Liver (tissue), 9 donors: ENCODE results near the gene NFAT5. TPM values are rescaled to one million over a fixed set of nuclear protein-coding genes. Genes with fewer than 3 reads are reported as not detected.

Source experiments
- DNase-seq: peaks from one replicate; pipeline ENCODE4 v3.0.0-alpha.2; 2017; ENCODE audit warnings: low spot score
- H3K27ac ChIP-seq, 2 donors: one replicate each; pipeline ENCODE4 v1.7.0; 2013; ENCODE audit warnings: inconsistent platforms in 2 of 2, low read length in 2 of 2, control low read depth in 1 of 2, low read depth in 1 of 2, mild to moderate bottlenecking in 1 of 2
- H3K27me3 ChIP-seq, 4 donors: one replicate each; pipeline versions ENCODE4 v1.6.1 to v1.7.0; 2013; ENCODE audit warnings: low read length in 3 of 4, inconsistent platforms in 1 of 4, mild to moderate bottlenecking in 1 of 4, moderate library complexity in 1 of 4; ENCODE audit not compliant: control insufficient read depth in 4 of 4, insufficient read depth in 4 of 4
- H3K36me3 ChIP-seq, 4 donors: one replicate each; pipeline versions ENCODE4 v1.6.1 to v1.7.0; 2013; ENCODE audit warnings: low read length in 3 of 4, mild to moderate bottlenecking in 3 of 4, low read depth in 1 of 4, moderate library complexity in 1 of 4; ENCODE audit not compliant: control insufficient read depth in 4 of 4, insufficient read depth in 3 of 4
- H3K4me1 ChIP-seq, 4 donors: one replicate each; pipeline versions ENCODE4 v1.6.1 to v1.7.0; 2013; ENCODE audit warnings: low read length in 3 of 4, mild to moderate bottlenecking in 3 of 4, moderate library complexity in 1 of 4; ENCODE audit not compliant: control insufficient read depth in 4 of 4, insufficient read depth in 4 of 4
- H3K4me3 ChIP-seq, 3 donors: one replicate each; pipeline versions ENCODE4 v1.6.1 to v1.7.0; 2013; ENCODE audit warnings: low read length in 3 of 3, control low read depth in 1 of 3, low read depth in 1 of 3, mild to moderate bottlenecking in 1 of 3
- H3K9ac ChIP-seq, 2 donors: one replicate each; pipeline ENCODE4 v1.7.0; 2013; ENCODE audit warnings: low read length in 2 of 2, mild to moderate bottlenecking in 2 of 2, moderate library complexity in 2 of 2, control low read depth in 1 of 2, low read depth in 1 of 2
- H3K9me3 ChIP-seq, 4 donors: one replicate each; pipeline versions ENCODE4 v1.6.1 to v1.7.0; 2013; ENCODE audit warnings: low read length in 3 of 4; ENCODE audit not compliant: control insufficient read depth in 4 of 4
- EGR1 ChIP-seq, 2 donors: IDR thresholded peaks; 2 replicates each; pipeline ENCODE4 v1.6.1; 2016 to 2018; ENCODE audit warnings: antibody characterized with exemption in 2 of 2, low read depth in 2 of 2
- FOXA1 ChIP-seq: IDR thresholded peaks from 2 replicates; pipeline ENCODE4 v1.6.1; 2016; ENCODE audit warnings: antibody characterized with exemption
- FOXA2 ChIP-seq: IDR thresholded peaks from 2 replicates; pipeline ENCODE4 v1.6.1; 2016; ENCODE audit warnings: antibody characterized with exemption
- GABPA ChIP-seq, 2 donors: IDR thresholded peaks in 1 of 2; conservative IDR thresholded peaks in 1 of 2; 2 replicates each; pipeline ENCODE4 v1.6.1; 2016; ENCODE audit warnings: antibody characterized with exemption in 2 of 2, mild to moderate bottlenecking in 1 of 2, moderate library complexity in 1 of 2
- HNF4A ChIP-seq, 2 donors: conservative IDR thresholded peaks; 2 replicates each; pipeline ENCODE4 v1.6.1; 2016; ENCODE audit warnings: antibody characterized with exemption in 2 of 2, mild to moderate bottlenecking in 2 of 2
- HNF4G ChIP-seq: IDR thresholded peaks from 2 replicates; pipeline ENCODE4 v1.6.1; 2016; ENCODE audit warnings: antibody characterized with exemption
- JUND ChIP-seq, 2 donors: IDR thresholded peaks; 2 replicates each; pipeline ENCODE4 v1.6.1; 2016; ENCODE audit warnings: antibody characterized with exemption in 2 of 2
- NR2F2 ChIP-seq: IDR thresholded peaks from 2 replicates; pipeline ENCODE4 v1.6.1; 2016; ENCODE audit warnings: antibody characterized with exemption
- RAD21 ChIP-seq, 2 donors: IDR thresholded peaks; 2 replicates each; pipeline ENCODE4 v1.6.1; 2016; ENCODE audit warnings: antibody characterized with exemption in 2 of 2, mild to moderate bottlenecking in 2 of 2
- REST ChIP-seq: IDR thresholded peaks from 2 replicates; pipeline ENCODE4 v1.6.1; 2016; ENCODE audit warnings: antibody characterized with exemption, mild to moderate bottlenecking
- RXRA ChIP-seq, 2 donors: IDR thresholded peaks; 2 replicates each; pipeline ENCODE4 v1.6.1; 2017 to 2018; ENCODE audit warnings: antibody characterized with exemption in 2 of 2, mild to moderate bottlenecking in 1 of 2
- SP1 ChIP-seq: IDR thresholded peaks from 2 replicates; pipeline ENCODE4 v1.6.1; 2018; ENCODE audit warnings: antibody characterized with exemption, mild to moderate bottlenecking
- TAF1 ChIP-seq: conservative IDR thresholded peaks from 2 replicates; pipeline ENCODE4 v1.6.1; 2016; ENCODE audit warnings: antibody characterized with exemption, mild to moderate bottlenecking
- YY1 ChIP-seq: IDR thresholded peaks from 2 replicates; pipeline ENCODE4 v1.6.1; 2016; ENCODE audit warnings: antibody characterized with exemption, mild to moderate bottlenecking
- polyA plus RNA-seq, 2 donors: library from polyadenylated mRNA; stranded (reverse) in 1 of 2; unstranded in 1 of 2; fragments of 200-250 nt in 1 of 2; fragments of >200 nt in 1 of 2; fragmentation: Nextera tagmentation in 1 of 2; extraction: Ambion mirVana in 1 of 2; gene quantifications; one replicate each; pipeline versions ENCODE4 v1.2.1 to v1.2.3, GENCODE V29; 2013 to 2015
- total RNA-seq, 2 donors: library from RNA; depleted of rRNA; stranded (reverse); fragments of >200 nt; gene quantifications; one replicate each; pipeline ENCODE4 v1.2.3, GENCODE V29; 2014
- TF ChIP-seq, protein P1 (sequence below): fragments of 150-350 bp; IDR thresholded peaks from 2 replicates; pipeline ENCODE4 v1.5.1; 2017; ENCODE audit warnings: improper control_type of control experiment, low read depth, low read length; ENCODE audit not compliant: missing input control
- TF ChIP-seq, protein P2 (sequence below): IDR thresholded peaks from 2 replicates; pipeline ENCODE4 v1.6.1; 2016; ENCODE audit warnings: antibody characterized with exemption
- TF ChIP-seq, protein P3 (sequence below): IDR thresholded peaks from 2 replicates; pipeline ENCODE4 v1.6.1; 2016; ENCODE audit warnings: antibody characterized with exemption
- TF ChIP-seq, protein P4 (sequence below): IDR thresholded peaks from 2 replicates; pipeline ENCODE4 v1.6.1; 2016; ENCODE audit warnings: antibody characterized with exemption
- donor health status: healthy.
- donor health status: healthy.
- donor health status: healthy.
- donor health status: healthy.
- donor health status: healthy.

NFAT5 gene
- total and polyA plus RNA-seq, 4 donors: 1.5 to 21.0 (median 11.2) TPM

GRCh38 chr16:69561901-69562300 lies 3.9 kb upstream of the NFAT5 start:
- peaks cover 0 to 14% (median 8%) of the 10 kb centered on the region in 4 donors for H3K4me1 ChIP-seq
- H3K36me3 ChIP-seq: no peaks in the 10 kb centered on the region
- no peak overlapping the region for H3K27ac ChIP-seq
- H3K27me3 ChIP-seq: no peaks in the 10 kb centered on the region
- H3K4me3 ChIP-seq: no peak overlapping the region
- no peak for DNase-seq
- TF ChIP-seq REST (no peak), RXRA (IDR thresholded peaks at IDR 0.05) (peak in 1 of 2 donors; percentile 40), TAF1 (no peak), SP1 (peak; percentile 59), YY1 (no peak), FOXA1 (no peak), HNF4G (no peak), JUND (IDR thresholded peaks at IDR 0.05) (peak in 1 of 2 donors; percentile 52), HNF4A (conservative IDR thresholded peaks at IDR 0.05) (peak; percentile 76 to 82), GABPA (IDR thresholded peaks at IDR 0.05 in 1 of 2, conservative IDR thresholded peaks at IDR 0.05 in 1 of 2) (no peak), RAD21 (IDR thresholded peaks at IDR 0.05) (peak; percentile 25 to 30), FOXA2 (peak; percentile 15), EGR1 (IDR thresholded peaks at IDR 0.05; ENCODE audit: low read depth in 2 of 2) (no peak), NR2F2 (no peak)
- TF ChIP-seq, protein P1, sequence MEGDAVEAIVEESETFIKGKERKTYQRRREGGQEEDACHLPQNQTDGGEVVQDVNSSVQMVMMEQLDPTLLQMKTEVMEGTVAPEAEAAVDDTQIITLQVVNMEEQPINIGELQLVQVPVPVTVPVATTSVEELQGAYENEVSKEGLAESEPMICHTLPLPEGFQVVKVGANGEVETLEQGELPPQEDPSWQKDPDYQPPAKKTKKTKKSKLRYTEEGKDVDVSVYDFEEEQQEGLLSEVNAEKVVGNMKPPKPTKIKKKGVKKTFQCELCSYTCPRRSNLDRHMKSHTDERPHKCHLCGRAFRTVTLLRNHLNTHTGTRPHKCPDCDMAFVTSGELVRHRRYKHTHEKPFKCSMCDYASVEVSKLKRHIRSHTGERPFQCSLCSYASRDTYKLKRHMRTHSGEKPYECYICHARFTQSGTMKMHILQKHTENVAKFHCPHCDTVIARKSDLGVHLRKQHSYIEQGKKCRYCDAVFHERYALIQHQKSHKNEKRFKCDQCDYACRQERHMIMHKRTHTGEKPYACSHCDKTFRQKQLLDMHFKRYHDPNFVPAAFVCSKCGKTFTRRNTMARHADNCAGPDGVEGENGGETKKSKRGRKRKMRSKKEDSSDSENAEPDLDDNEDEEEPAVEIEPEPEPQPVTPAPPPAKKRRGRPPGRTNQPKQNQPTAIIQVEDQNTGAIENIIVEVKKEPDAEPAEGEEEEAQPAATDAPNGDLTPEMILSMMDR: no peak
- TF ChIP-seq, protein P2, sequence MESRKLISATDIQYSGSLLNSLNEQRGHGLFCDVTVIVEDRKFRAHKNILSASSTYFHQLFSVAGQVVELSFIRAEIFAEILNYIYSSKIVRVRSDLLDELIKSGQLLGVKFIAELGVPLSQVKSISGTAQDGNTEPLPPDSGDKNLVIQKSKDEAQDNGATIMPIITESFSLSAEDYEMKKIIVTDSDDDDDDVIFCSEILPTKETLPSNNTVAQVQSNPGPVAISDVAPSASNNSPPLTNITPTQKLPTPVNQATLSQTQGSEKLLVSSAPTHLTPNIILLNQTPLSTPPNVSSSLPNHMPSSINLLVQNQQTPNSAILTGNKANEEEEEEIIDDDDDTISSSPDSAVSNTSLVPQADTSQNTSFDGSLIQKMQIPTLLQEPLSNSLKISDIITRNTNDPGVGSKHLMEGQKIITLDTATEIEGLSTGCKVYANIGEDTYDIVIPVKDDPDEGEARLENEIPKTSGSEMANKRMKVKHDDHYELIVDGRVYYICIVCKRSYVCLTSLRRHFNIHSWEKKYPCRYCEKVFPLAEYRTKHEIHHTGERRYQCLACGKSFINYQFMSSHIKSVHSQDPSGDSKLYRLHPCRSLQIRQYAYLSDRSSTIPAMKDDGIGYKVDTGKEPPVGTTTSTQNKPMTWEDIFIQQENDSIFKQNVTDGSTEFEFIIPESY: no peak
- TF ChIP-seq, protein P3, sequence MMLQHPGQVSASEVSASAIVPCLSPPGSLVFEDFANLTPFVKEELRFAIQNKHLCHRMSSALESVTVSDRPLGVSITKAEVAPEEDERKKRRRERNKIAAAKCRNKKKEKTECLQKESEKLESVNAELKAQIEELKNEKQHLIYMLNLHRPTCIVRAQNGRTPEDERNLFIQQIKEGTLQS: no peak
- TF ChIP-seq, protein P4, sequence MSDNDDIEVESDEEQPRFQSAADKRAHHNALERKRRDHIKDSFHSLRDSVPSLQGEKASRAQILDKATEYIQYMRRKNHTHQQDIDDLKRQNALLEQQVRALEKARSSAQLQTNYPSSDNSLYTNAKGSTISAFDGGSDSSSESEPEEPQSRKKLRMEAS: no peak
- no peaks in the 10 kb centered on the region for H3K9me3 ChIP-seq
- no peak overlapping the region for H3K9ac ChIP-seq
